ENCODE data around the gene GFI1B. TPM values are rescaled to one million over a fixed set of nuclear protein-coding genes. Genes with fewer than 3 reads are reported as not detected.

GFI1B gene
- polyA plus RNA-seq, 2 of the 4 experiments (the other 2 are of a cell fraction), result 0.09 TPM; not detected in 1

- TF ChIP-seq REST (IDR thresholded peaks at IDR 0.05), result peak; percentile 44; the same call in 1 of the 2 replicates
- peak; percentile 60; the same call in 1 of the 2 replicates for TF ChIP-seq RFX5 (IDR thresholded peaks at IDR 0.05)
- peak; percentile 90 for TF ChIP-seq CHD2 (IDR thresholded peaks at IDR 0.05; ENCODE audit: low read length, partially characterized antibody)
- peak; percentile 52; the same call in 1 of the 2 replicates for TF ChIP-seq FOXS1 (CRISPR knock-in tag; IDR thresholded peaks at IDR 0.05)
Measured at GRCh38 chr9:132944294-132945185, 34.0 kb upstream of the GFI1B start, which contains the start of gene TSC1 (continued).

GRCh38 chr9:132945186-132946130 lies 33.0 kb upstream of the GFI1B start:
- 65% methylated on average over 23 of the region's 23 CpGs for WGBS (ENCODE audit: missing lambda C conversion rate)
- Histone ChIP-seq H3K4me3 (peak overlapping the region; percentile 100), H3K4me2 (peak overlapping the region; percentile 99), H3K9me3 (no peaks in the 10 kb centered on the region), H3K4me1 (peaks cover 26% of the 10 kb centered on the region), H3K27ac (peak overlapping the region; percentile 94 to 100)
- ChIA-PET POLR2A (interaction anchor here (0.6 to 1.7 kb wide), 6 partner anchors 10 to 134 kb away, joined by 3 to 10 read pairs (median 4); partner anchors contain the start of gene GTF3C5), CTCF (interaction anchor here (1.0 to 2.3 kb wide), 5 partner anchors 11 to 44 kb away, joined by 3 to 9 read pairs (median 4); no protein-coding TSS in a partner anchor)
- no peak for ATAC-seq
- TF ChIP-seq KDM1A (IDR thresholded peaks at IDR 0.05; ENCODE audit: low read depth) (0 out of 2 replicates have a peak, but pooled peaks have one; percentile 44), EHF (CRISPR knock-in tag; IDR thresholded peaks at IDR 0.05) (no peak), BHLHE40 (IDR thresholded peaks at IDR 0.05; ENCODE audit: low read depth, low read length) (no peak), TP53 (CRISPR knock-in tag; IDR thresholded peaks at IDR 0.05) (no peak)
- no peak for FAIRE-seq
- no peak for DNase-seq (ENCODE audit: low read depth in 1 of 2, low spot score in 1 of 2)

GRCh38 chr9:132946211-132946610 lies 32.3 kb upstream of the GFI1B start:
- H3K9me3 ChIP-seq, result no peaks in the 10 kb centered on the region
- H3K4me1 ChIP-seq, result peaks cover 26% of the 10 kb centered on the region
- ChIA-PET POLR2A (interaction anchor here (1.7 kb wide), 1 partner anchor 84 kb away, joined by 5 read pairs; the partner anchor contains the start of gene GTF3C5), CTCF (interaction anchor here (1.3 to 2.3 kb wide), 3 partner anchors 10 to 44 kb away, joined by 3 to 6 read pairs (median 6); partner anchors contain the start of gene GFI1B)
- no peak for TF ChIP-seq RFX5 (IDR thresholded peaks at IDR 0.05)
- no peak for TF ChIP-seq RAD21 (conservative IDR thresholded peaks at IDR 0.05 in 1 of 2, IDR thresholded peaks at IDR 0.05 in 1 of 2)
- no peak for TF ChIP-seq ELK1 (IDR thresholded peaks at IDR 0.05; ENCODE audit: low read depth, low read length)
- no peak for TF ChIP-seq CBX2 (IDR thresholded peaks at IDR 0.05; ENCODE audit: borderline replicate concordance, low read depth)
- TF ChIP-seq NFE2L2 (conservative IDR thresholded peaks at IDR 0.05; ENCODE audit: low read length), result no peak
- TF ChIP-seq HES2 (IDR thresholded peaks at IDR 0.05), result no peak
- TF ChIP-seq CHD4 (IDR thresholded peaks at IDR 0.05; ENCODE audit: borderline replicate concordance), result no peak
- TF ChIP-seq HOXB5 (CRISPR knock-in tag; IDR thresholded peaks at IDR 0.05), result no peak
- no peak overlapping the region for H3K4me3 ChIP-seq
- H3K4me2 ChIP-seq, result peak overlapping the region; percentile 20; the same call in 2 of the 3 replicates
- DNase-seq (ENCODE audit: low read depth in 1 of 2, low spot score in 1 of 2) (no peak), FAIRE-seq (no peak), ATAC-seq (no peak)
- H3K27ac ChIP-seq, result peak overlapping the region in 1 of 2 experiments; percentile 23; a peak in 2 of 6 replicates
- WGBS (ENCODE audit: missing lambda C conversion rate), result 26% methylated on average over 3 of the region's 3 CpGs
